Endothelial cell of hepatic sinusoid (primary cell): ENCODE data around the gene DDR1.

Experiments used
- in situ Hi-C: cut with HindIII; loops from 2 replicates; pipeline ENCODE4 v1.10.0; 2017; ENCODE audit warnings: low sequenced_read_pairs

DDR1 gene

GRCh38 chr6:30883685-30884520, at the start of gene DDR1:
Gene DDR1 (plus strand): TSS chr6:30884519. CDS start chr6:30888730, 4,211 bp downstream.
- in situ Hi-C loops: loop anchor here (25.0 kb wide), 1 partner anchor 147 kb away; the partner anchor contains the start of genes FLOT1 and IER3

DNA sequence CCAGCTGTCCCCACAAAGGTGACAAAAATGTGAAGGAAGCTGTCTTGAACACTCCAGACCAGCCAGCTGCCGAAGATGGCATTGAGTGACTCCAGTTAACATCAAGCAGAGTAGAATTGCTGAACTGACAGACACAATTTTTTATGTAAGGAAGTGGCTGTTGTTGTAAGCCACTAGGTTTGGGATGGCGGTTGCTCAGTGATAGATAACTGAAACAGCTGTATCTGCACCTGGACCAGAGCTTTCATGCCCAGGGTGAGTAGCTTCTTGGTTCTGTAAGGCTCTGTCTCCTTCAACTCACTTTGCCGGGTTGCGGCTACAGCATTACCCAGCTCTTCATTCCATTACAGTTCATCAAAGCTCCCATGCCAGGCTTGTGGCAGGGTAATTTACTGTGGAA, 49.7 kb upstream of the DDR1 start:
- in situ Hi-C loops: no loop called here

GRCh38 chr6:30835576-30835975, 48.7 kb upstream of the DDR1 start:
- in situ Hi-C loops: no loop called here

GRCh38 chr6:30836431-30836866, 47.9 kb upstream of the DDR1 start:
- in situ Hi-C loops: no loop called here

DNA sequence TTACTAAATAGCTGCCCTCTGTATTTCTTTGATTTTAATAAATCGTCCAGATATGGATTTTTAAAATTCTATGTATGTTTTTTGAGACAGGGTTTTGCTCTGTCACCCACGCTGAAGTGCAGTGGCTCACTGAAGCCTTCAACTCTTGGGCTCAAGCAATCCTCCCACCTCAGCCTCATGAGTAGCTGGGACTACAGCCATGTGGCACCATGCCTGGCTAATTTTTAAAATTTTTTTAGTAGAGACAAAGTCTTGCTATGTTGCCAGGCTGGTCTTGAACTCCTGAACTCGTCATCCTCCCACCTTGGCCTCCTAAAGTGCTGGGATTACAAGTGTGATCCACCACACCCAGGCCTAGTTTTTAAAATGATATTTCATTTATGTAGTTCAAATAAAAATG, 47.4 kb upstream of the DDR1 start:
- in situ Hi-C loops: no loop called here

GRCh38 chr6:30837432-30837831, 46.9 kb upstream of the DDR1 start:
- in situ Hi-C loops: no loop called here

- in situ Hi-C loops: no loop called here
Observed at GRCh38 chr6:30837870-30838269, 46.4 kb upstream of the DDR1 start.

GRCh38 chr6:30839671-30840070, 44.6 kb upstream of the DDR1 start:
- in situ Hi-C loops: no loop called here

DNA sequence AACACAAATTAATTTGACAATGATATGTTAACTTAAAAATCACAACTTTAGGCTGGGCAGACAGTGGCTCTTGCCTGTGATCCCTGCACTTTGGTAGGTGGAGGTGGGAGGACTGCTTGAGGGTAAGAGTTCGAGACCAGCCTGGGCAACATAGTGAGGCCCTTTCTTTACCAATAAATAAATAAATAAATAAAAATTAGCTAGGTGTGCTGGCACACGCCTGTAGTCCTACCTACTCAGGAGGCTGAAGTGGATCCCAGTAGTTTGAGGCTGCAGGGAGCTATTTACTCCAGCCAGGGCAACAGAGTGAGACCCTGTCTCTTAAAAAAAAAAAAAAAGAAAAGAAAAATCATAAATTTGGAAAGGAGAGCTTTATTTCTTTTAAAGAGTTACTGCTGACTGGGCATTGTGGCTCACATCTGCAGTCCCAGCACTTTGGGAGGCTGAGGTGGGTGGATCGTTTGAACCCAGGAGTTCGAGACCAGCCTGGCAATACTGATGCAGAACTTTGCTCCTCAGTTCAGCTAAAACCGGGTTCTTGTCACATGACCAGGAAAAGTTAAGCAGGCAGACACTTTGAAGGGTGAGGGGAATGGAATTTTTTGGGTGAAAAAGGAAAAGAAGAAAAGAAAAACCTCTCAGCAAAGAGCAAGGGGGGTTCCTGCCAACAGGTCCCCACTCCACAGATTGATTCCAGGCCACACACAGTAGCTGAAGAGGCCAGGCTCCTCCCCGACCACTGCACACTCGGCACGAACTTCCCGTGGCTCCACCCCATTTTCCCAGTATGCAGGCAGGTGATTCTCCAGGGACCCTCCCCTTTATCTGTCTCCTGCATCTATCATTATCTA, 44.0 kb upstream of the DDR1 start:
- in situ Hi-C loops: no loop called here

- in situ Hi-C loops: no loop called here
Observed at GRCh38 chr6:30840935-30841643, 43.2 kb upstream of the DDR1 start.

- in situ Hi-C loops: no loop called here
Observed at GRCh38 chr6:30841644-30842504, 42.4 kb upstream of the DDR1 start.

DNA sequence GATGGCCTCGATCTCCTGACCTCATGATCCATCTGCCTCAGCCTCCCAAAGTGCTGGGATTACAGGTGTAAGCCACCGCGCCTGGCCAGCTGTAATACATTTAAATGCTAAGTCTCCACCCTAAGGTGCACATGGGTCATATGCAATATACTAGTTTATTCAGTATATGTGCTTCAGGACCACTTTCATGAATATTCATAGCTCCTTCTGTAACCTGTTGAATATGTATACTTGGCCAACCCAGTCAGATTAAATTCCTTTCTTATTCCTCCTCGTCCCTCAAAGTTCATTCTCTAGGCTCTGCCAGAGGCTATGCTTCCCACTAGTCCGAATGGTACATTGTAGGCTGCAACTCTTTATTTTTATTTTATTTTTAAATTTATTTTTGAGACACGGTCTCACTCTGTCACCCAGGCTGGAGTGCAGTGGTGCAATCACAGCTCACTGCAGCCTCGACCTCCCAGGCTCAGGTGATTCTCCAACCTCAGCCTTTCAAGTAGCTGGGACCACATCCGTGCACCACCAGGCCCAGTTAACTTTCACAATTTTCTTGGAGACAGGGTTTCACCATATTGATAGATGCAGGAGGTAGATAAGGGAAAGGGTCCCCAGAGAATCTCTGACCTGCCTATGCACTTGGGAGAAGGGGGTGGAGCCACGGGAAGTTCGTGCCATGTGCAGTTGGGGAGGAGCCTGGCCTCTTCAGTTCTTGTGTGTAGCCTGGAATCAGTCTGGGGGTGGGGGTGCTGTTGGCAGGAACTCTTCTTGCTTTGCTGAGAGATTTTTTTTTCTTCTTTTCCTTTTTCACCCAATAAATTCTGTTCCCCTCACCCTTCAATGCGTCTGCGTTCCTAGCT, 41.3 kb upstream of the DDR1 start:
- in situ Hi-C loops: no loop called here

GRCh38 chr6:30843611-30843998, 40.7 kb upstream of the DDR1 start:
- in situ Hi-C loops: no loop called here

DNA sequence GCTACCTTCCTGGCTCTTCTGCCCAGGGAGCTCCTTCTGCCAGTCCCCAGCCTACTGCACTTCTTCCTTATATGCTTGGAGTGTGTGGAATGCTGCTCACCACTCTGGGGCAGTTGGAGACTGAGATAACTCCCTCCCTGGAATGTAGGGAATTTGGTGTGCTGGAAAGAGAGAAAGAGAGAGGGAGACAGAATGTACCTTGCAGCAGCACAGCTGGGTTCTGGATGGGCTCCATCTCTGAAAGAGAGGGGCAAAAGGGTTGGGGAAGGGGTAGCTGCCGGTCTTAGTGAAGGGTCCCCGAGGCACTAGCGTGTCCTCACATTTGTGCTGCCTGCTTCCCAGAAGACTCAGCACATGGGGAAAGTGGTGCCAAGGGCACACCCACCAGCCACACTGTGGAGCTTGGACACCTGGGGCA, 40.2 kb upstream of the DDR1 start:
- in situ Hi-C loops: no loop called here

DNA sequence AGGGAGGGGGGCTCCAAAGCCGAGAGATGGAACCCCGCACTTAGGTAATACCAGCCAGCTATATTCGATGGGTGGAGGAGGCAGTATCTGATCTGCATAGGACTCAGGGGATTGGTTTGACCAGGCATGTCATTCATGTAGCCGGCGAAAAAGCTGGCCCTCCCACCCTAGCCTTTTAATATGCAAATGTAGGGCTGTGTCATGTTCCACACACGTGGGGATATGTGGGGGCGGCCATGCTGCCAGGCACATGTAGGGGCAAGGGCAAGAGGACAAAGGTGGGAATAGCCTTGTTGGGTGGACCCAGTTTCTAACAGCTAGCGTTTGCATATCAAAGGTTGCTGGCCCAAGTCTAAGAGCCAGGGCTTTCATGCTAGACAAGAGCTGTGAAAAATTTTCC, 39.1 kb upstream of the DDR1 start:
- in situ Hi-C loops: no loop called here

DNA sequence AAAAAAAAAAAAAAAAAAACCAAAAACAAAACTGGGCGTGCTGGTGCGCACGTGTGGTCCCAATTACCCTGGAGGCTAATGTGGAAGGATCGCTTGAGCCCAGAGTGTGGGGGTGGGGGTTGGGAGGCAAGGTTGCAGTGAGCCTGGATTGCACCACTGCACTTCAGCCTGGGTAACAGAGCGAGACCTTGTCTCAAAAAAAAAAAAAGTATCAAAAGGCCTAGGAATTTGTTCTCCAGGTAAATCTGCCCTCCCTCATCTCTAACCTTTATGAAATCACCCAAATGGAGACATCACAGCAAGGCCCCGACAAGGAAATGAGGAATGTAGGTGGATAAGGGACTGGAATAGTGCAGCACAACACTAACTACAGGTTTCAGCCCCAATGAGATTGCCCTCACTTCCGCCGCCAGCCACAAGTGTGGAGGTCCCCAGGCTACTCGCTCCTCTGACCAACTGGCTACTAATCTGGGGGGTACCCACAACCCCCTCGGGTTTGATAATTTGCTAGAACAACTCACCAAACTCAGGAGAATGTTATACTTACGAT, 36.8 kb upstream of the DDR1 start:
- in situ Hi-C loops: no loop called here

DNA sequence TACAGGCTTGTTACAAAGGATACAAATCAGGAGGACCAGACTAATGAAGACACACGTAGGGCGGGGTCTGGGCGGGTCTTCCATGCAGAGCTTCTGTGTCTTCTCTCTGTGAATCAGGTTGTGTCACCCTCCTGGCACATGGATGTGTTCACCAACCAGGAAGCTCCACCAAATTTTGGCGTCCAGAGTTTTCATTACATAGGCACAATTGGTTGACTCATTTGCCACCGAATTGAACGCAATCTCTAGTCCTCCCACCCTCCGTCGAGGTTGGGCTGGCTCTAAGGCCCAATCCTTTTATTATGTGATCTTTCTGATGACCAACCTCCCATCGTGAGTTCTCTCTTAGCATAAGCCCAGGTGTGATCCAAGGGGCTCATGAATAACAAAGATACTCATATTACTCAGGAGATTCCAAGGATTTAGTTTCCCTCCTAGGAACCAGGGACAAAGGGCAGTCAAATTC, 36.3 kb upstream of the DDR1 start:
- in situ Hi-C loops: no loop called here

GRCh38 chr6:30849903-30850651, 34.2 kb upstream of the DDR1 start:
- in situ Hi-C loops: no loop called here
